Nephron progenitor cell (in vitro differentiated cells): ENCODE results near the gene FAM83E.
"Not testable (repeated sequence)": the region's sequence is repeated elsewhere in the genome, so short reads cannot be mapped to it uniquely, and the experiment has no call there.

Experiments
- DNase-seq: peaks from one replicate; pipeline ENCODE4 v3.0.0; 2021
- H3K27ac Mint-ChIP-seq: 2 replicates; pipeline ENCODE4 v1.8.0; 2021; ENCODE audit warnings: mild to moderate bottlenecking, moderate library complexity, mixed read lengths
- H3K27me3 Mint-ChIP-seq: 2 replicates; pipeline ENCODE4 v1.8.0; 2021; ENCODE audit warnings: mild to moderate bottlenecking, low read depth, mixed read lengths; ENCODE audit not compliant: poor library complexity
- H3K36me3 Mint-ChIP-seq: 2 replicates; pipeline ENCODE4 v1.8.0; 2021; ENCODE audit warnings: low read depth, mixed read lengths
- H3K4me1 Mint-ChIP-seq: 2 replicates; pipeline ENCODE4 v1.8.0; 2021; ENCODE audit warnings: mixed read lengths
- H3K4me3 Mint-ChIP-seq: 2 replicates; pipeline ENCODE4 v1.8.0; 2021; ENCODE audit warnings: mild to moderate bottlenecking, moderate library complexity, mixed read lengths
- H3K9me3 Mint-ChIP-seq: 2 replicates; pipeline ENCODE4 v1.8.0; 2021; ENCODE audit warnings: mild to moderate bottlenecking, moderate library complexity, mixed read lengths
- TF ChIP-seq, protein P1 (sequence below): fragments of 200-600 bp; sonication (generic); IDR thresholded peaks from 2 replicates; pipeline ENCODE4 v1.5.0; 2021; ENCODE audit warnings: antibody characterized with exemption

Gene FAM83E

GRCh38 chr19:48635263-48635965, 20.5 kb upstream of the FAM83E start:
- Mint-ChIP-seq H3K27ac (no peak overlapping the region), H3K27me3 (no peaks in the 10 kb centered on the region)
- peak; percentile 80 for DNase-seq

DNA sequence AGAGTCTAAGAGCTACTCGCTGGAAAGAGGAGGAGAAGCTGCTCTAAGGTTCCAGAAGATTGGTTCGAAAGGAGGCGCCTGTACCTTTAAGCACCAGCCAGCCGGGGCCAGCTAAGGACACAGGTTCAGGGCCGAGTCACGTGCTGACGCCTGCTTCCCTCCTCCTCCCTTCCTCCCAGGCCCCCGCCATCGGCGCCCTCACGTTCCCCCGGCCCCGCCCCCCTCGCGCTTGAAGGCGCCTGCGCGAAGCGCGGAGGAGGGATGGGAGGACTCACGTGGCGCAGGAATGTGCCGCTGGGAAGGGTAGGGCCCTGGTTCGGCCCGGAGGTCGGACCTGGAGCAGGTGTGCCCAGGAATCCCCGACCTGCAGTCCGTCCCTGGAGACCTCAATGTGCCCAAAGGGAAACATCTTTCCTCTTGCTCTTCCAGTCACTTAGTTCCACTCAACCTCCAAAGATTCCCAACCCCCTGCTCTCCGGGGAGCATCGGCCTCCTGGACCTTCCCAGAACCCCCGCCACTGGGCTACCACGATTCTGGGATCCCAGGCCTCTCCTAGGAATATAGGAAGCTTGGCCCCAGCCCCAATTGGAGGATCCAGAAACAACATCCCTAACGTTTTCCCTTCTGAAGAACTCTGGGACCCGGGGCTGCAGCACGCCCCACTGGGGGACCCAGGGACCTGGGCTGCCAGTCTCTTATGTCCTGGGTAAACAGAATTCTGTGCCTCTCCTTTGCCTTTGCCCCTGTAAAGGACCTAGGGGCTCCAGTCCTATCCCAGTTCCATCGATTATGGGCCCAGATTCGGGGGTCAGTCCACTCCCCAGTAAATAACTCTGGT, 19.8 kb upstream of the FAM83E start:
- H3K9me3 Mint-ChIP-seq, result no peaks in the 10 kb centered on the region
- peak overlapping the region; percentile 76 for H3K4me3 Mint-ChIP-seq
- TF ChIP-seq, protein P1, sequence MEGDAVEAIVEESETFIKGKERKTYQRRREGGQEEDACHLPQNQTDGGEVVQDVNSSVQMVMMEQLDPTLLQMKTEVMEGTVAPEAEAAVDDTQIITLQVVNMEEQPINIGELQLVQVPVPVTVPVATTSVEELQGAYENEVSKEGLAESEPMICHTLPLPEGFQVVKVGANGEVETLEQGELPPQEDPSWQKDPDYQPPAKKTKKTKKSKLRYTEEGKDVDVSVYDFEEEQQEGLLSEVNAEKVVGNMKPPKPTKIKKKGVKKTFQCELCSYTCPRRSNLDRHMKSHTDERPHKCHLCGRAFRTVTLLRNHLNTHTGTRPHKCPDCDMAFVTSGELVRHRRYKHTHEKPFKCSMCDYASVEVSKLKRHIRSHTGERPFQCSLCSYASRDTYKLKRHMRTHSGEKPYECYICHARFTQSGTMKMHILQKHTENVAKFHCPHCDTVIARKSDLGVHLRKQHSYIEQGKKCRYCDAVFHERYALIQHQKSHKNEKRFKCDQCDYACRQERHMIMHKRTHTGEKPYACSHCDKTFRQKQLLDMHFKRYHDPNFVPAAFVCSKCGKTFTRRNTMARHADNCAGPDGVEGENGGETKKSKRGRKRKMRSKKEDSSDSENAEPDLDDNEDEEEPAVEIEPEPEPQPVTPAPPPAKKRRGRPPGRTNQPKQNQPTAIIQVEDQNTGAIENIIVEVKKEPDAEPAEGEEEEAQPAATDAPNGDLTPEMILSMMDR, result no peak
- DNase-seq, result peak; percentile 92
- peaks cover 12% of the 10 kb centered on the region for H3K36me3 Mint-ChIP-seq
- peak overlapping the region; percentile 89 for H3K27ac Mint-ChIP-seq
- H3K4me1 Mint-ChIP-seq, result peaks cover 78% of the 10 kb centered on the region
- H3K27me3 Mint-ChIP-seq, result no peaks in the 10 kb centered on the region

More at GRCh38 chr19:48635263-48635965, 20.5 kb upstream of the FAM83E start:
- Mint-ChIP-seq H3K4me3 (peak overlapping the region; percentile 92), H3K4me1 (peaks cover 77% of the 10 kb centered on the region), H3K9me3 (no peaks in the 10 kb centered on the region), H3K36me3 (peaks cover 12% of the 10 kb centered on the region)
- TF ChIP-seq, protein P1, result no peak

GRCh38 chr19:48634036-48634342, 19.1 kb upstream of the FAM83E start:
- H3K27ac Mint-ChIP-seq, result peak overlapping the region; percentile 88
- H3K9me3 Mint-ChIP-seq, result no peaks in the 10 kb centered on the region
- TF ChIP-seq, protein P1, result no peak
- H3K4me1 Mint-ChIP-seq, result peaks cover 73% of the 10 kb centered on the region
- no peak for DNase-seq
- H3K4me3 Mint-ChIP-seq, result peak overlapping the region; percentile 76
- peaks cover 8% of the 10 kb centered on the region for H3K36me3 Mint-ChIP-seq
- H3K27me3 Mint-ChIP-seq, result no peaks in the 10 kb centered on the region

- no peak for DNase-seq
- TF ChIP-seq, protein P1, result no peak
- Mint-ChIP-seq H3K27me3 (no peaks in the 10 kb centered on the region), H3K4me1 (peaks cover 71% of the 10 kb centered on the region), H3K36me3 (peaks cover 2% of the 10 kb centered on the region), H3K27ac (peak overlapping the region; percentile 46), H3K4me3 (peak overlapping the region; percentile 76), H3K9me3 (no peaks in the 10 kb centered on the region)
These were observed 18.5 kb upstream of the FAM83E start for GRCh38 chr19:48633148-48634035.

- H3K36me3 Mint-ChIP-seq, result no peaks in the 10 kb centered on the region
- H3K4me1 Mint-ChIP-seq, result peaks cover 68% of the 10 kb centered on the region
- TF ChIP-seq, protein P1, result no peak
- H3K9me3 Mint-ChIP-seq, result no peaks in the 10 kb centered on the region
- DNase-seq, result no peak
- peak overlapping the region; percentile 46 for H3K27ac Mint-ChIP-seq
- H3K4me3 Mint-ChIP-seq, result peak overlapping the region; percentile 39
- no peaks in the 10 kb centered on the region for H3K27me3 Mint-ChIP-seq
These were observed 17.8 kb upstream of the FAM83E start for GRCh38 chr19:48632692-48633147.

- peaks cover 73% of the 10 kb centered on the region for H3K4me1 Mint-ChIP-seq
- peak overlapping the region; percentile 46 for H3K27ac Mint-ChIP-seq
- not testable (repeated sequence) for H3K27me3 Mint-ChIP-seq, H3K9me3 Mint-ChIP-seq, H3K36me3 Mint-ChIP-seq, DNase-seq
- H3K4me3 Mint-ChIP-seq, result peak overlapping the region; percentile 39
These were observed 17.4 kb upstream of the FAM83E start for GRCh38 chr19:48632286-48632685.
